Stimulated activated CD8-positive, alpha-beta memory T cell treated with anti-CD3 and anti-CD28 coated beads, Interleukin-12 subunit alpha, Interleukin-12 subunit beta, amount 100 ng/mL, for 24 hours (primary cell): ENCODE results near the gene STOM.
A peak's percentile ranks its signal among the peaks of the same experiment; 100 is the strongest.
"Not testable (repeated sequence)": the region's sequence is repeated elsewhere in the genome, so short reads cannot be mapped to it uniquely, and the experiment has no call there.

Source experiments
- DNase-seq: peaks from one replicate; pipeline ENCODE4 v3.0.0-alpha.2; 2020; ENCODE audit errors: extremely low read depth

Gene STOM, protein sequence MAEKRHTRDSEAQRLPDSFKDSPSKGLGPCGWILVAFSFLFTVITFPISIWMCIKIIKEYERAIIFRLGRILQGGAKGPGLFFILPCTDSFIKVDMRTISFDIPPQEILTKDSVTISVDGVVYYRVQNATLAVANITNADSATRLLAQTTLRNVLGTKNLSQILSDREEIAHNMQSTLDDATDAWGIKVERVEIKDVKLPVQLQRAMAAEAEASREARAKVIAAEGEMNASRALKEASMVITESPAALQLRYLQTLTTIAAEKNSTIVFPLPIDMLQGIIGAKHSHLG

DNA sequence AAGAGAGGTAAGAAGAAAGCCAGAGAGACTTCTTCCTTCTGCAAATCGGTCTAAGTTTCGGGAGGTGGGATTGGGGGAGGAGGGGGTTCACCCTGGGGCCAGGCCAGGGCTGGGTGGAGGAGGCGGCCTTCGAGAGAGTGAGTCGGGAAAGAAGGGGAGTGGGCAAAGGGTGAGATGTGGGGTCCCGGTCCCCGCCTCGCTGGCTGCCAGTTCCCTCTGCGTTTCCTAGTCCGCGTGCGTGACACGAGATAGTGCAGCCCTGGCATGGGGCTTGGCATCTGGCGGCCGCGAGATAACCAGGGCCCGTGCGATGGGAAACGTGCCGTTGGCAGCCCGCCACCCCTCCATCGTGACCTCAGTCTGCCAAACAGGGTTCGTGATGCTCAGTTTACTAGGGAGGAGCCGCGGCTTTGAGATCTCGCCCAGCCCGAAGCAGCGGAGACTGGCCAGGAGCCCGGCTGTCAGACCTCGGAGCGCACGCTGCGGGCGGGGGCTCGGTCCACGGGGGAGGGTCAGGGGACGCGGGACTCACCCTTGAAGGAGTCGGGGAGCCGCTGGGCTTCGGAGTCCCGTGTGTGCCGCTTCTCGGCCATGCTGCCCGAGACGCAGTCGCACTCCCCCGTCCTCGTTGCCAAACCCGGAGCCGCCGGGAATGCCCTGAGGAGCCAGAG is at the start of gene STOM:
Gene STOM, minus strand, starts transcription at position 656 of the 671 bp plus-strand sequence. Its CDS starts 63 bp downstream, at position 593.
- peak; percentile 14 for DNase-seq

DNA sequence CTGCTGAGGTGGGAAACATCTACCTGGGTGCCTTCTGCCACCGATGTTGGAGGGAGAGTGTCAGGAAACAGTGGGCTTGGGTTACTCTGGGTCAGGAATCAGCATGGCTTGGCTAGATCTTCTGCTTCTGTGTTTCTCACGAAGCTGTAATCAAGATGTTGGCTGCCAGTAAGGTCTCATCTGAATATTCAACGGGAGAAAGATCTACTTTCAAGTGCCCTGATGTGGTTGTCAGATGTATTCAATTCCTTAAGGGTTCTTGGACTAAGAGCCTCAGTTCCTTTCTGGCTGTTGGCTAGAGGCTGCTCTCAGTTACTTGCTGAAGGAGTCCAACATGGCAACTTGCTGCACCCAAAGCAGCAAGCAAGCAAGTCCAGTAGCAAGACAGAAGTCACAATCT is 41.9 kb upstream of the STOM start:
- no peak for DNase-seq

DNA sequence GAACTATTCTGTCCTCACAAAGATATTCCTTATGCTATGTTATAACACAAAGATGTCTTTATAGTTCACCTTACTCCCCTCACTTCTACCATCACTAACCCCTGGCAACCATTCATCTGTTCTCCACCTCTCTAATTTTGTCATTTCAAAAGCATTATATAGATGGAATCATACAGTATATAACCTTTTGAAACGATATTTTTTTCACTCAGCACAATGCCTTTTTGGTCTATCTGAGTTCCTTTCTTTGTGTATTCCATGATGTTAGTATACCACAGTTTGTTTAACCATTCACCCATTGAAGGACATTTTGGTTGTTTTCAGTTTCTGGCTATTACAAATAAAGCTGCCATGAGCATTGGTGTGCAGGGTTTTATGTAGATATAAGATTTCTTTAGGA is 35.8 kb upstream of the STOM start:
- no peak for DNase-seq

DNA sequence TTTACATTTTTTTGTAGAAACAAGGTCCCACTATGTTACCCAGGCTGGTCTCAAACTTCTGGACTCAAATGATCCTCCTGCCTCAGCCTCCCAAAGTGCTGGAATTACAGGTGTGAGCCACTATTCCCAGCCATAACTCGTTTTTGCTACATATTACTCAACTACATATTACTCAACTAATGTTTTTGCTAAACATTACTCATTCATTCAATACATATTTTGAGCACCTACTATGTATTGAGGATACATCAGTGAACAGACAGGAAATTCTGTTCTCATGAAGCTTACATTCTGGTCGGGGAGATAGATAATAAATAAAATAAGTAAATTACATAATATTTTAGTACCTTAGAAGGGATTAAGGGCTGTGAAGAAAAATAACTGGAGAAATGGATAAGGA is 34.9 kb upstream of the STOM start:
- DNase-seq = no peak

DNA sequence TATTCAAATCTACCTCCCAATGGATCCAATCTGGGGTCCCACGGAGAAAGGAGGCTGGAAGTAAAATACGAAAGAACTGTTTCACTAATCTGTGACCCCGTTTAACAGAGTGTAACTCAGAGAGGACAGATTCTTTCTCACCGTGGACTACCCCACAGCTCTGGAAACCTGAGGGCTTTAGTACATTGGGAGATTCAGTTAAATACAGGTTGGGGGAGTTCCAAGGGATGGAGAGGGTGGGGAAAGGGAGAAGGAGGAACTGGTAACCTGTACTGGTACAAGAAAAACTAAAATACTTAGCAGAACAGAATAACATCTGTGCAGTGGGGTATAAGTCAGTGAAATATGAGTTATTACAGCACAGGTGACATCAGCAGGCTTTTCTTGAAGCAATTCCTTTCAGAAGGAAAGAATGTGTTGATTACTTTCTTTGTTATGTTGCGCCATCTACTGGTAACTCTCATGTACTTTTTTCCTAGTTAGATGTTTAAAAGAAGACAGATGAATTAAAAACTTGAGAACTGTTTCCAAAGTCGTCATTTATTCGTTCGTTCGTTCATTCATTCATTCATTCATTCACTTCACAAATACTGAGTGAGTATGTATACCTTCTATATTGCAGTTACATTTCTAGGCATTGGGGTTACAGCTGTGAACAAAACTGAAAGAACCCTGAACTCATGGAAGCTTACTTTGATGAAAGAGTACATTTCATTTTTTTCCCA is 30.0 kb upstream of the STOM start:
- DNase-seq = no peak

DNA sequence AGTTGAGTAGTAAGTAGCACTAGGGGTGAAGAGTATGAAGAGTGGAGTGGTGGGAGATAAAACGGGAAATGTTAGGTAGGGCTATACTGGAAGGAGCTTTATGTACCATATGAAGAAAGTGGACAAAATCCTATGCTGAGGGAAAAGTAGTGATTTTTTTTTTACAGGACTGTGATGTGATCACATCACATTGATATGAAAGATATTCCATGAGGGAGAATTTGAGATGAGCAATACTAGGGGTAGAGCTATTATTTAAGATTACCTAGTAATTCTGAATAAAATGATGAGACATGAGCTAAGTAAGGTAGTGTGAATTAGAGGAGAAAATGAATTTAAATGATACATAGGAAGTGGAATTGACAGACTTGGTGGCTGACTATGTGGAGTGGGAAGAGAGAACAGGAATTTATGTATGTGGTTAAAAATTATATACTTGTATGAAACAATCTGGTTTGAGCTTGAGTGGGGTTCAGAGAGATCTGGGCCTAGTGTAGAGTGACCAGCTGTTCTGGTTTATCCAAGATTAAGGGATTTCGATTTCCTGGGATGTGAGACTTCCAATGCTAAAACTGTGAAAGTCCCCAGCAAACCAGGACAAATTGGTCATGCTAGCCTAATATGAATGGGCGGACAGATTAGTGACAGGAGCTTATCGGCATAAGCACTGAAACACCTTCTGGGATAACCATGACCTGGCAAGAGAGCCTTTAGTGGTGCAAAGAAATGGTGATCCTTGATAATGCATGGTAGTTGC is 29.3 kb upstream of the STOM start:
- DNase-seq = no peak

DNA sequence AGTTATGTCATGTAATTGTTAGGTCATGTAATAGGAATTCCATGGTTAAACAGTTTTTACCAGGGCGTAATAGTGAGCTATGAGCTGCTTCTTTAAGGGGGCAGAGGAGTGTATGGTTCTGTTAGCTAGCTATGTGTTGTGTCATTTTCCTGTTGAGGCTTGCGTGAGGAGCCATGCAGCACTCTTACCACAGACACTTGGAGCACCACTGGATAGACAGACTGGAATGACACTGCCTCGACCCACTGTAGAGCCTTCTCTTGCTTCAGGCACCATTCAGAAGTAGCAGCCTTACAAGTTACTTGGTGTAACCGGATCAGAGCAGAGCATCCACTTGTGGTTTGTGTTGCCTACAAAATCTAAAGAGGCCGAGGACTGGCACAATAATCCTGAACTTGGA is 28.3 kb upstream of the STOM start:
- DNase-seq = no peak

DNA sequence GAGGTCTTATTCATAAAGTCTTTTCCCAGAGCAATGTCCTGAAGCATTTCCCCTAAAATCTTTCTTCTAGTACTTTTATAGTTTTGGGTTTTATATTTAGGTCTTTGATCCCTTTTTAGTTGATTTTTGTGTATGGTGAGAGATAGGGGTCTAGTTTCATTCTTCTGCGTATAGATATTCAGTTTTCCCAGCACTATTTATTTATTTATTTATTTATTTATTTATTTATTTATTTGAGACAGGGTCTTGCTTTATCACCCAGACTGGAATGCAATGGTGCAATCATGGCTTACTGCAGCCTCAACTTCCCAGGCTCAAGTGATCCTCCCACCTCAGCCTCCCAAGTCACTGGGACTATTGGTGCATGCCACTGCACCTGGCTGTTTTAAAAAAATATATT is 27.2 kb upstream of the STOM start:
- not testable (repeated sequence) for DNase-seq

DNA sequence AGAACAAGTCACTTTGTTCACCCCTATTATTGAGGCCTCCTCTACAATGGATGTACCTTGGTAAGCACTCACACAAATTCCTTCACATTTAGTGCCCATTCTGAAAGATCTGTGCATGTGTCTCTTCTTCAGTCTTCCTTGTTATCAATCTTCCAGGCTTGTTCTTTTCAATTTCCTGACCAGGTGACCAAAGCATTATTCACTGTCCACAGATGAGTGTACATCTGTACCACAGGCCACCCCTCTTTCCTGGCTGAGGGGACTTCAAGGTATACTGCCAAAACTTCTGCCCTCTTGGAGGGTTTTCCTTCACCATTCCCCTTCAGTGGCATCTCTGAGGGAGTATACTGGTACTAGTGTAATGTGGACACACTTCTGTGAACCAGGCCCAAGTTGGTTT is 25.5 kb upstream of the STOM start:
- DNase-seq = no peak

DNA sequence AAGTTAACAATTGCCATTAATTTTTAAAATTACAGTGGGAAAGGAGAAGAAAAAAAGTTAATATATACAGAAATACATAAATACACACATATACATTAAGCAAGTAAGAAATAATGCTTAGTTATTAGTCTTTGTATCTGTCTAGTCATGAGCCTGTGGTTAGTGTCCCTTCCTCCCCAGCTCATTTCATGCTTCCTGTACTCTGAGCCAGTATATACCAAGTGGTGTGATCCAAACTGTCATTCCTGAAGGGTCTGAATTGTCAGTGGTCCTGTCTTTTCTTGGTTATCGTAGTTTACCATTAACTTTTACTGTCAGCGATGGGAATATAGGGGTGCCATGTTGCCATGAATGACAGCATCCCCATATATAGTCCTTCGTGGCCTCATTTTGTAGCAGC is 24.2 kb upstream of the STOM start:
- DNase-seq = no peak

DNA sequence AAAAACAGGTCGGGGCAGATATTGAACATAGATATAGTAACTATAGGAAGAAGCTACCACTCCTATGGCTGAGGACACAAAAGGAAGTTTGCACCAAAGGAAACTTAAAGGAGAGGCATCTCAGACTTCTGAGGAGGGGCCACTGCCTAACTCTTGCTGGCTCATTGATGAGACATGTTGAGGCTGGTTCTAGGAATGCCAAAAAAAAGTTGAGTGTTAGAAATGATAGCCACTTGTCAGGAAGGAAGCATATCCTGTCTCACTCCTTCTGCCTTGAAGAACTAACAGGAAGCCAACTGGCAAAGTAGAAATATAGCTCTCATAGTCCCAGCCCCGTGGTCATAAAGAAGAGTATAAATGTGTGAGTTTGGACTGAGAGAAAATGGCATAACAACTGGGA is 23.3 kb upstream of the STOM start:
- DNase-seq = no peak

DNA sequence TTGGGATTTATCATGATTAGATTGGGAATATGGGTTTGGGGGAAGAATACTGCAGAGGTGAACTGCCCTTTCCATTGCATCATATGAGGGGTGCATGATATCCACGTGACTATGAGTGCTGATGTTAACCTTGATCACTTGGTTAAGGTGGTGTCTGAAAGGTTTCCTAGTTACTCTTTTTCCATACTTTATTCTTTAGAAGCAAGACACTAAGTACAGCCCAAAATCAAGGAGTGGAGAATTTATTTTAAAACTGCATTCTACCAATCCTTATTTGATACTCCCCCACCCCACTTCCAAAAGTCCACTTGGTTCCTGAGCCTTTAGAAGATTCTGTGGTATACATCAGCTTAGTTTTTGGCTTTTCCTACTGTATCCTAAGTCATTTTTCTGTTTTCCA is 20.3 kb upstream of the STOM start:
- no peak for DNase-seq

DNA sequence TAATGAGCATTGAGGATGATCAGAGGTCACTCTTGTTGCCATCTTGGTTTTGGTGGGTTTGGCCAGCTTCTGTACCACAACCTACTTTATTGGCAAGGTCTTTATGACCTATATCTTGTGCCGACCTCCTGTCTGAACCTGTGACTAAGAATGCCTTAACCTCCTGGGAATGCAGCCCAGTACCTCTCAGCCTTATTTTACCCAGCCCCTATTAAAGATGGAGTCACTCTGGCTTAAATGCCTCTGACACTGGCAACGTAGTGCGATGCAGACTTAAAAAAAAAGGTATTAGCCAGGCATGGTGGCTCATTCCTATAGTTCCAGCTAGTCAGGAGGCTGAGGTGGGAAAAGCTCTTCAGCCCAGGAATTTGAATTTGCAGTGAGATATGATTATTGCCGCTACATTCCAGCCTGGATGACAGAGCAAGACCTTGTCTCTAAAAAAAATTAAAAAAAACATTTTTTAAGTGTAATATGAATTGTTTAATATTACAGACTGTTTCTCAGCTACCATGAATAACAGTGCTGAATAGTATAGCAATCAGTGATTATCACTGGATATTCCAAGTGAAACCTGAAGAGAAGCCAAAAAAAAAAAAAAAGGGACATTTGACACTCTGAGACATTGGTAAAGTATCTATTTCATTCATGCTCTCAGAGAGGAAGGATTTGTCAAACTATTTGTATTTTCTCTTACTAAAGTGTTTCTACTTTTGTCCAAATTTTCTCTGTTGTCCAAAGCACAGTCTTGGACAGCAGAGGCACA is 18.3 kb upstream of the STOM start:
- no peak for DNase-seq

DNA sequence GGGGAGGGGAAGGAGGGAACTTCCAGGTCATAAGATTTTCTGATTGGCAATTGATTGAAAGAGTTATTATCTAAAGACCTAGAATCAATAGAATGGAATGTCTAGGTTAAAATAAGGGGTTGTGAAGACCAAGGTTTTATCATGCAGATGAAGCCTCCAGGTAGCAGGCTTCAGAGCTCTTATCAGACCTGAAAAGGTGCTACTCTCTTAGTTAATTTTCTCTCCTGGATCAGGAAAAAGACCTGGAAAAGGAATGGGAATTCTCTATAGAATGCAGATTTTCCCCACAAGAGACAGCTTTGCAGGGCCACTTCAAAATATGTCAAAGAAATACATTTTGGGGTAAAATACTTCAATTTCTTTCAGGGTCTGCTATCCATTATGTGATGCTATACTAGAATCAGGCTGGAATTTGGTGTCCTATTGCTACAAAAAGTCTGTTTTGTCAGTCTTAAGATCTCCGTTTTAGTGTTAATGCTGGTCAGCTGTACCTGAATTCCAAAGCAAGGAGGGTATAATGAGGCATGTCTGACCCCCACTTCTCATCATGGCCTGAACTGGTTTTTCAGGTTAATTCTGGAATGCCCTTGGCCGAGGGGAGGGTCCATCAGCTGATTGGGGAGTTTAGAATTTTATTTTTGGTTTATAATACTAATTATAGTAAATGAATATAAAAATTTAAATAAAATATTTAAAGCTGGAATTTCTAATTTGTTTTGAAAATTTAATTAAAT is 16.6 kb upstream of the STOM start:
- no peak for DNase-seq

DNA sequence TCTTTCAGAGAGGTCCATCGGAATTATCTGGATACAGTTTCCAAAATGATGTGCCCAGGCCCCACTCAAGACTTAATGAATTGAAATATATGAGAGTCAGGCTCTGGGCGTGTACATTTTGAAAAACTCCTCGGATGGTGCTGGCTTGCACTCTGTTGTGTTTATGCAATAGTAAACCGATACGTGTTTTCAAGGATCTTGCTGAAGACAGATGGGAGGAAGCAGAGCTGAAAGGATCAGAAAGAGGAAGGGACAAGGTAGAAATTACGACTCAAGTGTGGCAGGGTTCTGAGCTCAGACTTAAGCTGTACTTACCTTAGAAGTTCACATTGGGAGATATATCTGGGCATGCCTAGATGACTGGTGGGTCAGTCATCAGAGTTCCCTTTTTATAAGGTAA is 13.7 kb upstream of the STOM start:
- no peak for DNase-seq

DNA sequence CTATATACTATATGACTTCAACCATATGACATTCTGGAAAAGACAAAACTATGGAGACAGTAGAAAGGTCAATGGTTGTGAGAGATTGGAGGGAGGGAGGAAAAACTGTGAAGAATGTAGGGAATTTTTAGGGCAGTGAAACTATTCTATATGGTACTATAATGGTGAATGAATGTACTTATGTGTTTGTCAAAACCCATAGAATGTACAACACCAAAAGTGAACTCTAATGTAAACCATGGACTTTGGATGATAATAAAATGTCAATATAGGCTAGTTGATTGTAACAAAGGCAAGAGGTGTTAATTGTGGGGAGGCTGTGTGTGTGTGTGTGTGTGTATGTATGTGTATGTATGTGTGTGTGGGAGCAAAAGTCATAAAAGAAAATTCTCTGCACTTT is 10.8 kb upstream of the STOM start:
- no peak for DNase-seq

DNA sequence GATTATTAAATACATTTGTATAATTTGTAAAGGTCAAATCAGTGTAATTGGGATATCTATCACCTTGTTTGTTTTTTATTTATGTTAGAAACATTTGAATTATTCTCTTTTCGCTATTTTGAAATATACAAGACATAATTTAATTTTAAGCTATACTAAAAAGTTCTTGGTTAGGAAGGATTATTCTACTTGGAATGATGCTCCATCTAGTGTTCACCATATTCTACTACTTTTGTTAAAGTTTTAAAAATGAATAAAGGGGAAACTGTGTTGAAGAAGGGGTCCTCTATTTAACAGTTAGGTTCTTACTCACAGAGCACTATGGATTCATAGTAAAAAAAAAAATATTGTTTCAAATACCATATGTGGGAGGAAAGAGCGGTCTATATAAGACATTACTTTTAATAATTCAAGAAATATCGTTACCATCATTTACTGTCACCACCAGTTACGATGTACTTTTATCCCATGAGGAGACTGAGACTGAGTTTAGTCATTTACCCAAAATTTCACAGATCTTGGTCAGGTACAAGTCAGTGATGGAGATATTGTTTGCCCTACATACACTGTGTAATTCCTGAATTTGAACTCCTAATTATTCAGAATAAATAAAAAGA is 6.3 kb upstream of the STOM start:
- no peak for DNase-seq

DNA sequence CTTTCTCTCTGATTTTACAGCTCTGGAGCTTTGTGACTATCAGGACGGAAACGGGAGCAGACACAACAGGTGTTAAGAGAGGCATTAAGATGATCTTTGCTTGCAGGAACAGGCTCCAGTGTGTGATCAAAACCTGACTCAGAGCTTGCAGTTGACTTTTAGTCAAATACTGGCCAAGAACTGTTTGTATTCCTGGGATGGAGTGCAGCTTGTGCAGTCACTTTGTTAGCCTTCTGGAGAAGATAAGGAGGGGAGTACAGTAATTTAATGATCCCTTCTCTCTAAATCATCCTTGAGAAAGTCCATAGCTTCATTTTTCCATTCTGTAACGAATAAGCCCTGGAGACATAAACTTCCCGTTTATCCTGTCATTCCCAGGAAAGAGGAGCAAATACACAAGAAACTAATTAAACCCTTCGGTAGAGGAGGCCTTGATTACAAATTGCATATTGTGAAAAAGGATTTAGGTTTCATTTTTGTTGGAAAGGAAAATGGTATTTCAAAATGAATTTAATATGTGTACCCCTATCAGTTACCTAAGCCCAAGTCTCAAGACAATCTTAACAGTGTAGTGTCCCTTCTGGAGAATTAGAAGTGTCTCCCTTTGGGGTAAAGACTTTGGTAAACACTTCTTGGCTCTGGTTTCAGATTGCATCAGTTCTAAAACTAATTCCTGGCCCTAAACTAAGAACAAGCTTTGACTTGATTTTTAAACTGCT is 3.1 kb upstream of the STOM start:
- DNase-seq = no peak

DNA sequence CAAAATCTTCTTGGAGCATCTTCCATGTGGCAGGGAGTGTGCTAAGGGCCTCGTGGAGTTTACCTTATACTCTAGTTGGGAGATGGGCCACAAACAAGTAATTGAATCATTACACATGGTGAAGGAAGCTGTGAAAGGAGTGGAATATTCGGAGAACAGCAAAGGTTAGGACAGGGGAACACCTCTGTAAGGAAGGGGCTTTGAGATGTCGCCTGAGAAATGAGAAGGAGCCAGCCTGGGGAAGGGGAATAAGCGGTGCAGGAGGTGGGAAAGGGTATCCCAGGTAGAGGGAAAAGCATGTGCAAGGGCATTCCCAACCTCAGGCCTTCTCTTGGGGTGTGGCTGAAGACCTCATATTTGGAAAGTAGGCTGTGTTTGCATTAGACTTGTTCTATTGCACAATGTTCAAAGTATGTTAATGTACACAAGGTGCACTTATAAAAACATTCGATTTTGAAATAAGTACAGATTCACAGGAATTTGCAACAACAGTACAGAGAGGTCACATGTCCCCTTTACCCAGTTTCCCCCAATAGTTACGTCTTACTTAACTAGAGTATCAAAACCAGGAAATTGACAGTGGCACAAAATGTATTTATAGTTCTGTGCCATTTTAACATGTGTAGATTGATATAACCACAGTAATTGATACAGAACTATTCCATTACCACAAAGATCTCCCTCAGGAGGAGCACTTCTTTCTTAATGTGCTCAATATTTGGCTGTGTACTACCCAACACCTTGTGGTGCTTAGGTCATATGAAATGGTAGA is 2.4 kb upstream of the STOM start:
- DNase-seq = no peak
